Right lobe of liver (tissue), 6 donors: ENCODE results near the gene TRAPPC12. TPM values are rescaled to one million over a fixed set of nuclear protein-coding genes. Genes with fewer than 3 reads are reported as not detected.

Experiments
- ATAC-seq, 4 donors: fragments of 200-7000 bp; cut with Tn5 transposase; one replicate each; pipeline ENCODE4 v1.9.1; 2020; ENCODE audit warnings: mild to moderate bottlenecking in 4 of 4, moderate library complexity in 4 of 4
- DNase-seq, 3 donors: peaks; one replicate each; pipeline ENCODE4 v3.0.0-alpha.2; 2020
- H3K27ac ChIP-seq, 3 donors: fragments of 200-600 bp; one replicate each; pipeline ENCODE4 v1.8.0; 2022
- H3K27me3 ChIP-seq, 2 donors: fragments of 200-600 bp; one replicate each; pipeline ENCODE4 v1.8.0; 2022
- H3K36me3 ChIP-seq, 4 donors: fragments of 200-600 bp; sonication (generic) in 1 of 4; one replicate each; pipeline versions ENCODE4 v1.5.1 to v1.8.0; 2017 to 2022; ENCODE audit warnings: control low read depth in 1 of 4
- H3K4me1 ChIP-seq, 4 donors: fragments of 200-600 bp; sonication (generic) in 1 of 4; one replicate each; pipeline versions ENCODE4 v1.5.1 to v1.8.0; 2017 to 2022; ENCODE audit warnings: control low read depth in 1 of 4
- H3K4me3 ChIP-seq, 3 donors: fragments of 200-600 bp; one replicate each; pipeline ENCODE4 v1.8.0; 2022
- H3K9me3 ChIP-seq, 4 donors: fragments of 200-600 bp; sonication (generic) in 1 of 4; one replicate each; pipeline versions ENCODE4 v1.5.1 to v1.8.0; 2017 to 2022; ENCODE audit warnings: control low read depth in 1 of 4
- POLR2A ChIP-seq: fragments of 450-650 bp; IDR thresholded peaks from one replicate; pipeline ENCODE4 v1.6.1; 2017; ENCODE audit warnings: antibody characterized with exemption, mild to moderate bottlenecking
- WGBS: methylation state at CpG from one replicate; pipeline ENCODE4 v1.1.6; 2018; ENCODE audit warnings: low coverage, low lambda C conversion rate; ENCODE audit not compliant: insufficient coverage; ENCODE audit errors: missing lambda C conversion rate; 5-methylcytosine and 5-hydroxymethylcytosine counted together
- intact Hi-C, 2 donors: fragments of 100-400 bp; cut with DNase I; formaldehyde crosslinking; loops; one replicate each; pipeline versions ENCODE4 v1.11.2 to v1.14.1; 2022
- total RNA-seq, 6 experiments: library from RNA; depleted of rRNA in 2 of 6; stranded (reverse); fragments of >200 nt in 2 of 6; fragmentation: NEBNext Ultra II Directional in 3 of 6; extraction: Animal tissue kit (Norgen Biotek cat#: 25700) in 3 of 6; gene quantifications; one replicate each; pipeline versions ENCODE4 v1.1.0 to v1.2.4, GENCODE V29; 2016 to 2023
- TF ChIP-seq, protein P1 (sequence below), 4 donors: fragments of 200-600 bp in 3 of 4; fragments of 450-650 bp in 1 of 4; IDR thresholded peaks; one replicate each; pipeline versions ENCODE4 v1.5.1 to v1.8.0; 2016 to 2022; ENCODE audit warnings: antibody characterized with exemption in 4 of 4, mild to moderate bottlenecking in 2 of 4
- donor health status: DM: no; HTN: yes; CAD: no.
- donor health status: DM: no; HTN: no; CAD: no.
- donor health status: DM: no; HTN: no; CAD: no.
- donor health status: DM: no; HTN: yes; CAD: no.
- donor health status: DM: no; HTN: yes; CAD: no.

TRAPPC12 gene
- total RNA-seq, 6 experiments from 2014 or later = 39.2 to 92.4 (median 47.8) TPM

DNA sequence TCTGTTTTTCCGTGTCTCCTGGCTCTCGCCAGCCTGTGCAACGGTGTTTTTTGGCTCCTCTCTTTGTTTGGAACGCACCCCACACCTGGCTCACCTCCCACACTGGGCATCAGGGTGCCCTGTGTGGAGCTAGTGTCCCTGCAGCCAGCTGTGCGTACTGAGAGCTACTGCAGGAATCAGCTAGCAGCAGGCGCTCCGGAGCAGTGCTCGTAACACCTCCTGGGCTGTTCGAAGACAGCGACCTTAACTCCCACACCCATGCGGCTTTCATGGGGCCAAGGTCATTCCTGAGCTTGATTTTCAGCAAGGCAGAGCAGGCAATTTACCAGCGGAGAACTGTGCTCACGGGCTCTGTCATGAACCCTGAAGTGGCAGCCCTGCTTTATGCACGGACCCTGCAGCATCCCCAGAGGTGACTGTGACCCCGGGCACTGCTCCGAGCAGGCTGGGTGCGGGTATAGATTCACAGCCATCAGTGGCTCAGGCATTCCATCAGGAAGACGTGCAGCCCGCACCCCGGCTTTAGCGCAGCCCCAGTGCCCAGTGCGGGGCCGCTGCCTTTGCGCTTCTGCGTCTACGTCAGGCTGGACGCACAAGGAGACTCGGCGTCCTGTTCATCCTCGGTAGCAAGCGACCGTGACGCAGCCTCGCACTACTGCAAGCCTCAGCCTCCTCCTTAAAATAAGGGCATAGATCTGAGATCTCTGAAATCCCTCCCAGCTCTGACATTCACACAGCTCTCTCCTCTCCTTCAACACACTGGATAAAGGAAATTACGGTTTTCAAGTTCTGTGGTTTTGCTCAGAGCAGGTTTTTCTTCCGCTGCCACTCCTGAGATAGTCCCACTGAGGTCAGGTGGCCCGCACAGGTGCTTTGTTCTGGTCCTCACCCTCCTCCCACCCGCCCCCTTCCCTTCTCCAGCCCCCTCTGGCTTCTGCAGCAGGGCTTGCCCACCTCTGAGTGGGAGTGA, 81.6 kb downstream of the TRAPPC12 start:
- no peaks in the 10 kb centered on the region for H3K27me3 ChIP-seq
- peak; percentile 48 to 89 (median 72) for ATAC-seq
- DNase-seq = peak in 2 of 3 donors; percentile 71 to 82
- no peak overlapping the region for H3K27ac ChIP-seq
- no peak overlapping the region for H3K4me3 ChIP-seq
- H3K4me1 ChIP-seq = peaks cover 0 to 5% (median under 1%) of the 10 kb centered on the region in 4 donors
- no peak for TF ChIP-seq POLR2A
- TF ChIP-seq, protein P1, sequence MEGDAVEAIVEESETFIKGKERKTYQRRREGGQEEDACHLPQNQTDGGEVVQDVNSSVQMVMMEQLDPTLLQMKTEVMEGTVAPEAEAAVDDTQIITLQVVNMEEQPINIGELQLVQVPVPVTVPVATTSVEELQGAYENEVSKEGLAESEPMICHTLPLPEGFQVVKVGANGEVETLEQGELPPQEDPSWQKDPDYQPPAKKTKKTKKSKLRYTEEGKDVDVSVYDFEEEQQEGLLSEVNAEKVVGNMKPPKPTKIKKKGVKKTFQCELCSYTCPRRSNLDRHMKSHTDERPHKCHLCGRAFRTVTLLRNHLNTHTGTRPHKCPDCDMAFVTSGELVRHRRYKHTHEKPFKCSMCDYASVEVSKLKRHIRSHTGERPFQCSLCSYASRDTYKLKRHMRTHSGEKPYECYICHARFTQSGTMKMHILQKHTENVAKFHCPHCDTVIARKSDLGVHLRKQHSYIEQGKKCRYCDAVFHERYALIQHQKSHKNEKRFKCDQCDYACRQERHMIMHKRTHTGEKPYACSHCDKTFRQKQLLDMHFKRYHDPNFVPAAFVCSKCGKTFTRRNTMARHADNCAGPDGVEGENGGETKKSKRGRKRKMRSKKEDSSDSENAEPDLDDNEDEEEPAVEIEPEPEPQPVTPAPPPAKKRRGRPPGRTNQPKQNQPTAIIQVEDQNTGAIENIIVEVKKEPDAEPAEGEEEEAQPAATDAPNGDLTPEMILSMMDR (IDR thresholded peaks at IDR 0.05) = no peak
- H3K36me3 ChIP-seq = peaks cover 0 to 17% (median 8%) of the 10 kb centered on the region in 4 donors
- 46% methylated on average over 8 of the region's 38 CpGs for WGBS
- H3K9me3 ChIP-seq = no peaks in the 10 kb centered on the region
- intact Hi-C loops = no loop called here

DNA sequence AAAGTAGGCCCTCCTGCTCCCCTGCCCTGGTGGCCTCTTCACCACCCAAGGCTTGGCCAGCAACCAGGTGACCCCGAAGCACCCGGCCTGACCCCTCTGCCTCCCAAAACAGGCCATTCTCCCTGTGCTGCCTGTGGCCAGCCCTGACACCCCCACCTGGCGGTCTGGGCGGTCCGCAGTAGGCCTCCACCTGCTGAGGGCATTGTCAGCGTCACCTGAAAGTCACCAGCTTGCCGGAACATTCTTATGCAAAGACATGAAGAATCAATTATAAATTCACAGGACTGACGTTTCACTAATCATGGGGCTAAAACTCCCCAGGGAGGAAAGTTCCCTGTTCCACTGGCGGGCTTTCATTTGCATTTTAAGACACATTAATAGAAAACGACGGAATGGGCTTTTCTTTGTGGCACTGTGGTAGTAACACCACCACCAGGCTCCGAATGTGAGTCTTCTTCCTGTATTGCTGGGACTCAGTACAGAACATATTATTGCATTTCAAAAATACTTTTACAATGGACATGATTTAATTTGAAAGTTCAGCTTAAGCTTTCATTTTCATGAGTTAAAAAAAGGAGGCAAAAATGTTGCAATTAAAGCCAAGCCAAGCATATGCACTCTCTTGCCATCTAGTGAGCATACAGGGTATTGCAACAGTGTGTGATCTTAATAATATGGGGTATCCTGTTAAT, 82.5 kb downstream of the TRAPPC12 start:
- H3K4me3 ChIP-seq = no peak overlapping the region
- H3K9me3 ChIP-seq = no peaks in the 10 kb centered on the region
- peaks cover 0 to 18% (median 8%) of the 10 kb centered on the region in 4 donors for H3K36me3 ChIP-seq
- TF ChIP-seq POLR2A = no peak
- TF ChIP-seq, protein P1 (IDR thresholded peaks at IDR 0.05) = peak; percentile 84 to 92 (median 88)
- no peak overlapping the region for H3K27ac ChIP-seq
- ATAC-seq (peak; percentile 55 to 74 (median 70)), DNase-seq (no peak)
- H3K4me1 ChIP-seq = peaks cover 0 to 5% (median under 1%) of the 10 kb centered on the region in 4 donors
- intact Hi-C loops = no loop called here
- WGBS = 47% methylated on average over 5 of the region's 12 CpGs
- no peaks in the 10 kb centered on the region for H3K27me3 ChIP-seq

DNA sequence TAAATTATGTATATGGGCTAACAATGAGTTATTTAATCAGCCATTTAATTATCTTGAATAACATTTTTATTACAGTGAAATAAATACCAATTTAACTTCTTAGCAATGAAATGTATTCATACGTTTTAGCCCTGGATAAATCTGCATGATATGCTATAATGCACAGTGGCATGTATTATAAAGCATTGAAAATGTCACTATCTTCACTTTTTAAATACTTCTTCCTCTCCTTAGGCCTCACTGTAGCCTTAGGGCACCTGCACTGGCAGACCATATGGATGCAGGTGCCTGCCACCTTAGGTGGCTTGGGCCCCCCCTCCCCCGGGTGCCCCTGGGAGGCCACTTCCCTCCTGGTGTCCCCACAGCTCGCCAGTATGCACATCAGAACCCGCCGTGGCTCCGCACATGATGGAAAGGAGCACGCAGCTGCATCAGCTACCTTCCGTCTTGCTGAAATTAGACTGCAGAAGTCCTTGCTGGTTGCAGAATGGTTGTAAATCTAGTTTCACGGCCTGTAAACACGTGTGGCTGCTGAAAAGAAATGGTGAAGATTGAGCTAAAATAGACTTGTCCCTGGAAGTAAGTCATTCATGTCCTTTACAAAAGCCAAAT, 83.1 kb downstream of the TRAPPC12 start:
- ATAC-seq (no peak), DNase-seq (no peak)
- intact Hi-C loops = no loop called here
- H3K9me3 ChIP-seq = no peaks in the 10 kb centered on the region
- H3K4me1 ChIP-seq = peaks cover 0 to 5% (median under 1%) of the 10 kb centered on the region in 4 donors
- no peaks in the 10 kb centered on the region for H3K27me3 ChIP-seq
- peaks cover 0 to 19% (median 8%) of the 10 kb centered on the region in 4 donors for H3K36me3 ChIP-seq
- WGBS = 65% methylated on average over 10 of the region's 10 CpGs
- no peak overlapping the region for H3K4me3 ChIP-seq
- TF ChIP-seq, protein P1 (IDR thresholded peaks at IDR 0.05) = no peak
- no peak for TF ChIP-seq POLR2A
- no peak overlapping the region for H3K27ac ChIP-seq

DNA sequence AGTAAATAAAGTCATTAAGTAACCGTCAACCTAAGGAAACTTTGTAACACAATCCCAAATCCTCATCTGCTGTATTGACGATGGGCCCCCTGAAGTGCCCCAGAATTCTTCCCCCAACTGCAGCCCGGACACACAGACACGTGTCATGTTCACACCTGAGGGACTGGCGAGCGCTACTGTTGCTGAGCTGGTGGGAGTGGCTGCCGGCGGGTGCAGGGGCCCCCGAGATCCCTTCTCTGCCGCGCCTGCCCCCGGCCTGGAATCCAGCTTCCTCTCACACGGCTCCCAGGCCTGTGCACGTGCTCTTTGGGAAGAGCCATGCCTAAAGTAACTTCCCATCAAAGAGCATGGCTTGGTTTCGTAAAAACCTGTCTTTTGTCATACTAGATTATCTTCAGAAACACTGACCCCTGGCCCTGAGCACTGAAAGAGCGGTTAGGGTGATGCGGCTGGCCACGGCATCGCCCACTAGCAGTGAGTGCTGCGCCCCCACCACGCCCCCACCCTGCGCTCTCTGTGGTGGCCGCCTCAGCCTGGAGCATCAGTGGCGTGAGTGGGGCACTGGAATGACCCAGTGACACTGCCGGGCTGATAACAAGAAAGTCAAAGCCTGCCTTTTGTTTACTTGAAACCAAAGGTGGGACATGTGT, 83.8 kb downstream of the TRAPPC12 start:
- TF ChIP-seq, protein P1 (IDR thresholded peaks at IDR 0.05) = no peak
- TF ChIP-seq POLR2A = no peak
- ATAC-seq = no peak
- DNase-seq = peak in 1 of 3 donors; percentile 31
- Histone ChIP-seq H3K36me3 (peaks cover 0 to 18% (median 6%) of the 10 kb centered on the region in 4 donors), H3K9me3 (no peaks in the 10 kb centered on the region), H3K4me1 (peaks cover 0 to 5% (median under 1%) of the 10 kb centered on the region in 4 donors), H3K27ac (no peak overlapping the region), H3K4me3 (no peak overlapping the region), H3K27me3 (no peaks in the 10 kb centered on the region)
- 82% methylated on average over 7 of the region's 25 CpGs for WGBS
- intact Hi-C loops = no loop called here
